IMR-90 (cell line): Measurements from ENCODE around the gene HLA-DMB. TPM values are rescaled to one million over a fixed set of nuclear protein-coding genes. Genes with fewer than 3 reads are reported as not detected.

Source experiments
- ATAC-seq: fragments of 200-7000 bp; cut with Tn5 transposase; 2 replicates; pipeline ENCODE4 v1.9.1; 2020; ENCODE audit warnings: low read depth, mild to moderate bottlenecking, moderate library complexity
- BruUV-seq: library from RNA; stranded (reverse); fragments of 400-500 nt; replicated peaks from 2 replicates; lab custom pipeline; 2021; lab: Mats Ljungman, UMichigan
- CTCF ChIA-PET: fragments of 300-600 bp; formaldehyde crosslinking; extraction: SDS; loops from one replicate; lab custom pipeline; 2021; ENCODE audit warnings: antibody characterized with exemption; lab: Yijun Ruan, JAX
- POLR2A ChIA-PET: fragments of 300-600 bp; sonication (Branson Sonifier 250); formaldehyde crosslinking; loops from one replicate; lab custom pipeline; 2022; ENCODE audit warnings: antibody characterized with exemption; ENCODE audit not compliant: unreplicated experiment; lab: Charles Lee
- DNase-seq: peaks from one replicate; pipeline ENCODE4 v3.0.0; 2013
- H2AFZ ChIP-seq: replicated peaks from 2 replicates; pipeline ENCODE3; 2013; ENCODE audit warnings: low read length, mild to moderate bottlenecking; ENCODE audit not compliant: poor library complexity
- H2AK5ac ChIP-seq: 2 replicates; pipeline ENCODE4 v1.6.1; 2013; ENCODE audit warnings: low read depth, low read length, inconsistent platforms
- H2AK9ac ChIP-seq: replicated peaks from 2 replicates; pipeline ENCODE3; 2013; ENCODE audit warnings: mild to moderate bottlenecking, low read depth, low read length, moderate library complexity; ENCODE audit not compliant: poor library complexity
- H2BK120ac ChIP-seq: 2 replicates; pipeline ENCODE4 v1.6.1; 2013; ENCODE audit warnings: low read depth, low read length, inconsistent platforms
- H2BK15ac ChIP-seq: 3 replicates; pipeline ENCODE4 v1.6.1; 2013; ENCODE audit warnings: low read depth, low read length, inconsistent platforms
- H2BK20ac ChIP-seq: 2 replicates; pipeline ENCODE4 v1.6.1; 2013; ENCODE audit warnings: low read depth, mild to moderate bottlenecking, inconsistent platforms, low read length, moderate library complexity
- H2BK5ac ChIP-seq: 2 replicates; pipeline ENCODE4 v1.6.1; 2013; ENCODE audit warnings: mild to moderate bottlenecking, low read depth, low read length, inconsistent platforms; ENCODE audit not compliant: poor library complexity, severe bottlenecking
- H3K14ac ChIP-seq: replicated peaks from 2 replicates; pipeline ENCODE4 v1.6.1; 2013; ENCODE audit warnings: low read depth, low read length, inconsistent platforms
- H3K18ac ChIP-seq: 2 replicates; pipeline ENCODE4 v1.6.1; 2013; ENCODE audit warnings: low read depth, low read length, control low read depth
- H3K23ac ChIP-seq: 2 replicates; pipeline ENCODE4 v1.6.1; 2013; ENCODE audit warnings: low read depth, low read length, inconsistent platforms
- H3K27ac ChIP-seq: 2 replicates; pipeline ENCODE4 v1.5.1; 2013; ENCODE audit warnings: mild to moderate bottlenecking, control low read depth, low read length; ENCODE audit not compliant: insufficient read depth
- H3K27me3 ChIP-seq: 2 replicates; pipeline ENCODE4 v1.6.1; 2013; ENCODE audit warnings: low read length; ENCODE audit not compliant: control insufficient read depth, insufficient read depth
- H3K36me3 ChIP-seq: 2 replicates; pipeline ENCODE4 v1.6.1; 2013; ENCODE audit warnings: low read length, mixed read lengths; ENCODE audit not compliant: control insufficient read depth, insufficient read depth
- H3K4ac ChIP-seq: 2 replicates; pipeline ENCODE4 v1.6.1; 2013; ENCODE audit warnings: low read depth, low read length, inconsistent platforms
- H3K4me1 ChIP-seq: 2 replicates; pipeline ENCODE4 v1.6.1; 2013; ENCODE audit warnings: low read length, mixed read lengths; ENCODE audit not compliant: control insufficient read depth, insufficient read depth
- H3K4me2 ChIP-seq: 2 replicates; pipeline ENCODE4 v1.6.1; 2013; ENCODE audit warnings: low read depth, mild to moderate bottlenecking, control low read depth, low read length, moderate library complexity
- H3K4me3 ChIP-seq: 2 replicates; pipeline ENCODE4 v1.5.1; 2013; ENCODE audit warnings: low read depth, mild to moderate bottlenecking, control low read depth, low read length, moderate library complexity; ENCODE audit not compliant: insufficient read depth
- H3K56ac ChIP-seq: 2 replicates; pipeline ENCODE4 v1.6.1; 2013; ENCODE audit warnings: low read length, inconsistent platforms; ENCODE audit not compliant: insufficient read depth; ENCODE audit errors: extremely low read depth
- H3K79me1 ChIP-seq, 2 experiments: 2 replicates each; pipeline ENCODE4 v1.6.1; 2013; ENCODE audit warnings: low read length in 2 of 2, inconsistent platforms in 1 of 2, low read depth in 1 of 2
- H3K9ac ChIP-seq: 2 replicates; pipeline ENCODE4 v1.6.1; 2013; ENCODE audit warnings: low read depth, low read length, control low read depth
- H3K9me1 ChIP-seq: 2 replicates; pipeline ENCODE4 v1.6.1; 2013; ENCODE audit warnings: low read length, inconsistent platforms; ENCODE audit not compliant: insufficient read depth
- H3K9me3 ChIP-seq: 2 replicates; pipeline ENCODE4 v1.6.1; 2013; ENCODE audit warnings: low read length; ENCODE audit not compliant: control insufficient read depth, insufficient read depth
- H4K20me1 ChIP-seq: 2 replicates; pipeline ENCODE4 v1.6.1; 2013; ENCODE audit warnings: low read length, inconsistent platforms; ENCODE audit not compliant: insufficient read depth
- H4K5ac ChIP-seq: 2 replicates; pipeline ENCODE4 v1.6.1; 2013; ENCODE audit warnings: mild to moderate bottlenecking, low read depth, low read length, control low read depth
- H4K8ac ChIP-seq, 2 experiments: 2 replicates each; pipeline ENCODE4 v1.6.1; 2013; ENCODE audit warnings: low read depth in 2 of 2, low read length in 2 of 2, control low read depth in 1 of 2, inconsistent platforms in 1 of 2
- H4K91ac ChIP-seq: 2 replicates; pipeline ENCODE4 v1.6.1; 2013; ENCODE audit warnings: low read depth, low read length, inconsistent platforms; ENCODE audit not compliant: insufficient read depth
- BHLHE40 ChIP-seq: fragments of 150-350 bp; IDR thresholded peaks from 2 replicates; pipeline ENCODE4 v1.6.1; 2016; ENCODE audit warnings: mild to moderate bottlenecking, low read depth, low read length
- CEBPB ChIP-seq: IDR thresholded peaks from 2 replicates; pipeline ENCODE4 v1.6.1; 2012; ENCODE audit warnings: low read depth, low read length, improper control_type of control experiment
- MAFK ChIP-seq: IDR thresholded peaks from 2 replicates; pipeline ENCODE4 v1.6.1; 2012; ENCODE audit warnings: low read depth, low read length, improper control_type of control experiment
- NFE2L2 ChIP-seq: fragments of 150-350 bp; IDR thresholded peaks from 2 replicates; pipeline ENCODE4 v1.6.1; 2016; ENCODE audit warnings: low read depth, mild to moderate bottlenecking, low read length
- POLR2A ChIP-seq: IDR thresholded peaks from 2 replicates; pipeline ENCODE4 v1.6.1; 2012; ENCODE audit warnings: mild to moderate bottlenecking, low read depth, low read length
- RFX5 ChIP-seq: IDR thresholded peaks from 2 replicates; pipeline ENCODE4 v1.8.0; 2012; ENCODE audit warnings: low read depth, mild to moderate bottlenecking, low read length, moderate library complexity
- SMC3 ChIP-seq: fragments of 150-350 bp; IDR thresholded peaks from 2 replicates; pipeline ENCODE4 v1.6.1; 2016; ENCODE audit warnings: low read depth, mild to moderate bottlenecking, antibody characterized with exemption, low read length, moderate library complexity
- WGBS, 2 experiments: methylation state at CpG; one replicate each; pipeline versions ENCODE4 v1.1.5 to v1.1.7; 2013; ENCODE audit warnings: missing lambda C conversion rate in 2 of 2; ENCODE audit not compliant: insufficient read length in 1 of 2; ENCODE audit errors: extremely low coverage in 2 of 2; 5-methylcytosine and 5-hydroxymethylcytosine counted together
- dilution Hi-C: fragments of 300-500 bp; cut with HindIII; formaldehyde crosslinking; loops from one replicate; pipeline ENCODE4 v1.14.3; 2018; ENCODE audit warnings: low sequenced_read_pairs; ENCODE audit not compliant: unreplicated experiment
- in situ Hi-C: fragments of 300-500 bp; cut with MboI; formaldehyde crosslinking; loops from 3 replicates; pipeline ENCODE4 v1.14.3; 2019; ENCODE audit warnings: low sequenced_read_pairs, inconsistent platforms, mixed read lengths
- intact Hi-C: fragments of 100-400 bp; cut with micrococcal nuclease; formaldehyde crosslinking; loops from 2 replicates; pipeline ENCODE4 v1.10.0; 2022
- polyA plus RNA-seq, 3 experiments: library from polyadenylated mRNA; depleted of rRNA; stranded (reverse); fragments of >200 nt; gene quantifications; 2 replicates each; pipeline ENCODE4 v1.2.3, GENCODE V29; 2012; ENCODE audit warnings: low replicate concordance in 1 of 3
- total RNA-seq: library from RNA; depleted of rRNA; stranded (reverse); fragments of >200 nt; gene quantifications from 2 replicates; pipeline ENCODE4 v1.2.3, GENCODE V29; 2012
- TF ChIP-seq, protein P1 (sequence below): fragments of 150-350 bp; IDR thresholded peaks from 2 replicates; pipeline ENCODE4 v1.6.1; 2017; ENCODE audit warnings: mild to moderate bottlenecking, antibody characterized with exemption, low read length, low read depth
- TF ChIP-seq, protein P2 (sequence below): conservative IDR thresholded peaks from 2 replicates; pipeline ENCODE4 v1.5.1; 2012; ENCODE audit warnings: mild to moderate bottlenecking, low read depth, low read length, improper control_type of control experiment

HLA-DMB gene
- total and polyA plus RNA-seq, 2 of the 4 experiments (the other 2 are of a cell fraction): 0.18 to 0.19 TPM

DNA sequence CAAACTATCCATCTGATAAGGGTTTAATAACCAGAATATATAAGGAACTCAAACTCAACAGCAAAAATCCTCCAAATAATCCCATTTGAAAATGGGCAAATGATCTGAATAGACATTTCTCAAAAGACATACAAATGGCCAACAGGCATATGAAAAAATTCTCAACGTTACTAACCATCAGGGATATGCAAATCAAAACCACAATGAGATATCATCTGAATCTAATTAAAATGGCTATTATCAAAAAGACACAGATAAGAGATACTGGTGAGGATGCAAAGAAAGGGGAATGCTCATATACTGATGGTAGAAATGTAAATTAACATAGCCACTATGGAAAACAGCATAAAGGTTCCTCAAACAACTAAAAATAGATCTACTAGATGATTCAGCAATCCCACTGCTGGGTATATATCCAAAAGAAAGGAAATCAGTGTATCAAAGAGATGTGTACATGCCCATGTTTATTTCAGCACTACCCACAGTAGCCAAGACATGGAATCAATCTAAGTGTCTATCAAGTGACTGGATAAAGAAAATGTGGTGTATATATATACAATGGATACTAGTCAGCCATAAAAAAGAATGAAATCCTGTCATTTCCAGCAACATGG, 21.5 kb upstream of the HLA-DMB start:
- Histone ChIP-seq H3K4me3 (no peak overlapping the region), H3K27me3 (no peaks in the 10 kb centered on the region), H3K9me3 (no peaks in the 10 kb centered on the region), H3K36me3 (no peaks in the 10 kb centered on the region), H3K56ac (no peak overlapping the region), H2AK9ac (no peak overlapping the region), H3K4me1 (peaks cover 2% of the 10 kb centered on the region; the same call in 1 of the 2 replicates), H2BK15ac (no peak overlapping the region), H3K14ac (no peak overlapping the region), H2BK20ac (no peak overlapping the region), H2BK120ac (no peak overlapping the region), H2AFZ (no peak overlapping the region), H4K8ac (no peak overlapping the region), H3K4ac (no peak overlapping the region), H4K20me1 (no peaks in the 10 kb centered on the region), H3K9ac (no peak overlapping the region), H3K79me1 (peaks cover 10 to 29% of the 10 kb centered on the region in 2 experiments), H2AK5ac (no peak overlapping the region), H2BK5ac (no peak overlapping the region), H4K91ac (no peak overlapping the region), H3K23ac (no peak overlapping the region), H3K18ac (no peak overlapping the region), H3K9me1 (no peaks in the 10 kb centered on the region; the same call in 1 of the 2 replicates), H4K5ac (no peak overlapping the region), H3K27ac (no peak overlapping the region), H3K4me2 (no peak overlapping the region; the same call in 1 of the 2 replicates)
- no TSS peak for BruUV-seq
- ATAC-seq: no peak
- intact Hi-C loops (no loop called here), in situ Hi-C loops (loop anchor here (25.0 kb wide), 1 partner anchor 775 kb away; the partner anchor contains the start of genes AGER, AGPAT1, GPSM3 and PBX2), dilution Hi-C loops (no loop called here)
- ChIA-PET CTCF (interaction anchor here (0.8 to 1.8 kb wide), 3 partner anchors 9 to 22 kb away, joined by 4 to 10 read pairs (median 6); partner anchors contain the start of gene HLA-DMA), POLR2A (interaction anchor here (1.7 kb wide), 1 partner anchor 10 kb away, joined by 11 read pairs; no protein-coding TSS in a partner anchor)
- no CpG with 5 or more reads among the region's 1 CpG for WGBS, 2 experiments
- TF ChIP-seq, protein P1, sequence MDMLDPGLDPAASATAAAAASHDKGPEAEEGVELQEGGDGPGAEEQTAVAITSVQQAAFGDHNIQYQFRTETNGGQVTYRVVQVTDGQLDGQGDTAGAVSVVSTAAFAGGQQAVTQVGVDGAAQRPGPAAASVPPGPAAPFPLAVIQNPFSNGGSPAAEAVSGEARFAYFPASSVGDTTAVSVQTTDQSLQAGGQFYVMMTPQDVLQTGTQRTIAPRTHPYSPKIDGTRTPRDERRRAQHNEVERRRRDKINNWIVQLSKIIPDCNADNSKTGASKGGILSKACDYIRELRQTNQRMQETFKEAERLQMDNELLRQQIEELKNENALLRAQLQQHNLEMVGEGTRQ: no peak
- no peak for TF ChIP-seq POLR2A
- peak; percentile 25; the same call in 1 of the 2 replicates for TF ChIP-seq NFE2L2
- TF ChIP-seq CEBPB: no peak
- TF ChIP-seq, protein P2, sequence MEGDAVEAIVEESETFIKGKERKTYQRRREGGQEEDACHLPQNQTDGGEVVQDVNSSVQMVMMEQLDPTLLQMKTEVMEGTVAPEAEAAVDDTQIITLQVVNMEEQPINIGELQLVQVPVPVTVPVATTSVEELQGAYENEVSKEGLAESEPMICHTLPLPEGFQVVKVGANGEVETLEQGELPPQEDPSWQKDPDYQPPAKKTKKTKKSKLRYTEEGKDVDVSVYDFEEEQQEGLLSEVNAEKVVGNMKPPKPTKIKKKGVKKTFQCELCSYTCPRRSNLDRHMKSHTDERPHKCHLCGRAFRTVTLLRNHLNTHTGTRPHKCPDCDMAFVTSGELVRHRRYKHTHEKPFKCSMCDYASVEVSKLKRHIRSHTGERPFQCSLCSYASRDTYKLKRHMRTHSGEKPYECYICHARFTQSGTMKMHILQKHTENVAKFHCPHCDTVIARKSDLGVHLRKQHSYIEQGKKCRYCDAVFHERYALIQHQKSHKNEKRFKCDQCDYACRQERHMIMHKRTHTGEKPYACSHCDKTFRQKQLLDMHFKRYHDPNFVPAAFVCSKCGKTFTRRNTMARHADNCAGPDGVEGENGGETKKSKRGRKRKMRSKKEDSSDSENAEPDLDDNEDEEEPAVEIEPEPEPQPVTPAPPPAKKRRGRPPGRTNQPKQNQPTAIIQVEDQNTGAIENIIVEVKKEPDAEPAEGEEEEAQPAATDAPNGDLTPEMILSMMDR: no peak
- TF ChIP-seq SMC3: no peak
- peak; percentile 12; the same call in 1 of the 2 replicates for TF ChIP-seq MAFK
- TF ChIP-seq BHLHE40: no peak
- no peak for TF ChIP-seq RFX5
- DNase-seq: peak; percentile 28
